HuH-7.5 (cell line): Measurements from ENCODE around the gene TEX11.
"Not testable (repeated sequence)": the region's sequence is repeated elsewhere in the genome, so short reads cannot be mapped to it uniquely, and the experiment has no call there.

ENCODE experiments used
- DNase-seq: peaks from one replicate; pipeline ENCODE4 v3.0.0; 2011; ENCODE audit warnings: low spot score

The TEX11 gene

GRCh38 chrX:70908541-70908940, at the start of gene TEX11:
TEX11 (minus strand) TSS chrX:70908711; CDS start chrX:70907789, 922 bp downstream.
- no peak for DNase-seq

GRCh38 chrX:70954871-70955270, 46.4 kb upstream of the TEX11 start:
- no peak for DNase-seq

DNA sequence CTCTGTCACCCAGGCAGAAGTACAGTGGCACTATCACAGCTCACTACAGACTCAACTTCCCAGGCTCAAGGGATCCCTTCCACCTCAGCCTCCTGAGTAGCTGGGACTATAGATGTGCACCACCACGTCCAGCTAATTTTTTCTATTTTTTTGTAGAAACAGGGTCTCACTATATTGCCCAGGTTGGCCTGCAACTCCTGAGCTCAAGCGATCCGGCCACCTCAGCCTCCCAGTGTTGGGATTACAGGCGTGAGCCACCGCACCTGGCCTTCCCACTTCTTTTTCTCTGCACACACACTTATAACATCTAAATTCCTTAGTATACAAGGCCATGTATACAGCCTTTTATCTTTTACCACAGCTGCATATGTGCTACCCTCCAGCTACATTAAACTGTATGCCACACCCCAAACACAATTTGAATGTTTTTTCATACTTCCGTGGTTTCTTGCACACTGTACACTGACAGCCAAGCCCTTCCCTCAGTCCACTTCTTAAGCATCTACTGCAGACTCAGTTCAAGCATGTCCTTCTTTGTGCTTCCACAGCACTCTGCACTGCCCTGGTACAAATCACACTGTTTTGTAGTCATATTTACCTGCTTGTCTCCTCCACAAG, 15.9 kb upstream of the TEX11 start:
- no peak for DNase-seq

DNA sequence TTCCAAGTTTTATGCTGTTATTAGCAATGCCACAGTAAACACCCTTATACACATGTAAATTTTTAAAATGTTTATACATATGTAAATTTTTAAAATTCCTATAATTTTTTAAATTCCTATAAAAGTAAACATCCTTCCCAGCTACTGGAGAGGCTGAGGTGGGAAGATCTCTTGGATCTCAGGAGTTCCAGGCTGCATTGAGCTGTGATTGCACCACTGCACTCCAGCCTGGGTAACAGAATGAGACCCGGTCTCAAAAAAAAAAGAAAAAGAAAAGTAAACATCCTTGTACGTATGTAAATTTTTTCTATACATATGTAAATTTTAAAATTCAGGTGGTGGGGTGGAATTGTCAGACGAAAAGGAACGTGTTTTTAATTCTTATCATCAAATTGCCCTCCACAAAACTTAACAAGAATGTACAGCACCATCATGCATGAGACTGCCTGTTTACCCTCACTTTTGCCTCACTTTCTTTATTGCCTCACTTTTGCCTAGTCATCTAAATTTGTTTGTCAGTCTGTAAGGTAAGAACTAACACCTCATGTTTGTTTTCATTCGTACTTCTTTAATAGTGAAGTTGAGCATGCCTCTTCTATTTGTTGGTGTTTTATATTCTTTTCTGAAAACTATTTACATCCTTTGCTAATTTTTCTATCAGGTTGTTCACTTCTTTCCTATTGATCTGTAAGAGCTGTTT, 14.4 kb upstream of the TEX11 start:
- no peak for DNase-seq

- no peak for DNase-seq
Measured at GRCh38 chrX:70921709-70922352, 13.3 kb upstream of the TEX11 start.

DNA sequence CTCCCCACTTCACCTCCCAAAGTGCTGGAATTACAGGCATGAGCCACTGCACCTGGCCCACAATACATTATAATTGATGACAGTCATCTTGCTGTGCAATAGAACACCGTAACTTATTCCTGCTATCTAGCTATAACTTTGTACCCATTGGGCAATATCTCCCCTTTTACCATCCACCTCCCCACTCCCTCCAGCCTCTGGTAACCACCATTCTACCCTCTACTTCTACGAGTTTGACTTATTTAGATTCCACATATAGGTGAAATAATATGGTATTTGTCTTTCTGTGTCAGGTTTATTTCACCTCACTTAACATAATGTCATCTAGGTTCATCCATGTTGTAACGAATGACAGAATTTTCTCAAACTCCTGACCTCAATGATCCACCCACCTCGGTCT, 8.2 kb upstream of the TEX11 start:
- no peak for DNase-seq

DNA sequence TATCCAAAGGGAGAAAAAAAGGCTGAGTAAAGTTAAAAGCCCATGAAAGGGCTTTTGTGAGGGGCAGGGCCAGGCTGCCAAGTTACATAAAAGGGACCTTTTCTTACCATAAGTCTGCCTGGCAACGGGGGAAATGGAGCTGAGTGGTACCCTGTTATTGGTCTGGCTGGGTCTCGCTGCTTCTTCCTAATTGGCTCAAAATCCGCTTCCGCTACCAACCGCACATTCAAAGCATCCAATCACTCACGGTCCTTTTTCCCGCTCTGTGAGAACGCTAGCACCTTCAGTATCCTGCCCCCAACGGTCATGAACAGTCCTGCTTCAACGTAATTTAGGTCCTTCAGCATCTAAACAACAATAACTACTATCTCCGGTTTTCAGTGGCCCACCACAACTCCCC, 611 bp downstream of the TEX11 start:
- no peak for DNase-seq

DNA sequence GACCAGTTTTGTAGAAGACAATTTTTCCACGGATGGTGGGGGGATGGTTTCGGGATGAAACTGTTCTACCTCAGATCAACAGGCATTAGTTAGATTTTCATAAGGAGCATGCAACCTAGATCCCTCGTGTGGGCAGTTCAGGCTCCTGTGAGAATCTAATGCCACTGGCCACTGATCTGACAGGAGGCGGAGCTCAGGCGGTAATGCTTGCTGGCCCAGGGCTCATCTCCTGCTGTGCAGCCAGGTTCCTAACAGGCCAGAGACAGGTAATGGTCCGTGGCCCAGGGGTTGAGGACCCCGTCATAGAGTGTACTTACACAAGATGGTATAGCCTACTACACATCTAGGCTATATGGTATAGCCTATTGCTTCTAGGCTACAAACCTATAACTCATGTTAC, 7.0 kb downstream of the TEX11 start:
- DNase-seq = no peak

GRCh38 chrX:70890441-70890840, 18.1 kb downstream of the TEX11 start:
- not testable (repeated sequence) for DNase-seq

GRCh38 chrX:70878902-70879301, 29.6 kb downstream of the TEX11 start:
- no peak for DNase-seq

DNA sequence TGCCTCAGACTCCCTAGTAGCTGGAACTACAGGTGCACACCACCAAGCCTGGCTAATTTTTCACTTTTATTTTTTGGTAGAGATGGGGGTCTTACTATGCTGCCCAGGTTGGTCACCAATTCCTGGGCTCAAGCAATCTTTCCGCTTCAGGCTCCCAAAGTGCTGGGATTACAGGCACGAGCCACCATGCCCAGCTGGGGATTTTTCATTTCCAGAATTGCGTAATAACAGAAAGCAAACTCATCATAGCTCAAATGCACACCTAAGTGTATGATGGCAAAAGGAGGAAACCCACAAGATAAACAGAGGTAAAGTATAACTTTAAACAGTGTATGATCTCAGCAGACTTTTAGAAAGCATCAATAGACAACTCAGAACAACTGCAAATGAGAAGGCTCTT, 56.2 kb downstream of the TEX11 start:
- no peak for DNase-seq

DNA sequence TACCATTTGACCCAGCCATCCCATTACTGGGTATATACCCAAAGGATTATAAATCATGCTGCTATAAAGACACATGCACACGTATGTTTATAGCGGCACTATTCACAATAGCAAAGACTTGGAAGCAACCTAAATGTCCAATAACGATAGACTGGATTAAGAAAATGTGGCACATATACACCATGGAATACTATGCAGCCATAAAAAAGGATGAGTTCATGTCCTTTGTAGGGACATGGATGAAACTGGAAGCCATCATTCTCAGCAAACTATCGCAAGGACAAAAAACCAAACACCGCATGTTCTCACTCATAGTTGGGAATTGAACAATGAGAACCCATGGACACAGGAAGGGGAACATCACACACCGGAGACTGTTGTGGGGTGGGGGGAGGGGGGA, 64.4 kb downstream of the TEX11 start:
- DNase-seq = not testable (repeated sequence)

DNA sequence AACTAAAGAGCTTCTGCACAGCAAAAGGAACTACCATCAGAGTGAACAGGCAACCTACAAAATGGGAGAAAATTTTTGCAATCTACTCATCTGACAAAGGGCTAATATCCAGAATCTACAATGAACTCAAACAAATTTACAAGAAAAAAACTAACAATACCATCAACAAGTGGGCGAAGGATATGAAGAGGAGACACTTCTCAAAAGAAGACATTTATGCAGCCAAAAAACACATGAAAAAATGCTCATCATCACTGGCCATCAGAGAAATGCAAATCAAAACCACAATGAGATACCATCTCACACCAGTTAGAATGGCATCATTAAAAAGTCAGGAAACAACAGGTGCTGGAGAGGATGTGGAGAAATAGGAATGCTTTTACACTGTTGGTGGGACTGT, 64.9 kb downstream of the TEX11 start:
- DNase-seq = not testable (repeated sequence)

DNA sequence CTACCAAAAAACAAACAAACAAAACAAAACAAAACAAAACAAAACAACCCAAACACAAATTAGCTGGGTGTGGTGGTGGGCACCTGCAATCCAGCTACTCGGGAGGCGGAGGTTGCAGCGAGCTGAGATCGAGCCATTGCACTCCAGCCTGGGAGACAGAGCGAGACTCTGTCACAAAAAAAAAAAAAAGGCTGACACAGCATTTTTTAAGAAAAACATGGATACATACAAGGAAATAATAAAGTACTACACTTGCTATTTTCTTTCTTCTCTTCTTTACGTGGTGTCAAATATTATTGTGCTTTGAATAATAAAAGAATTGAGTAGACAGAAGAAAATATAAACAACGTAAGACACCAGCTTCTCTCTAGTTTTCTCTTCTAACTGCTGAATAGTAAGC, 73.9 kb downstream of the TEX11 start:
- no peak for DNase-seq

- DNase-seq = no peak
Measured at GRCh38 chrX:70826715-70827114, 81.8 kb downstream of the TEX11 start.

DNA sequence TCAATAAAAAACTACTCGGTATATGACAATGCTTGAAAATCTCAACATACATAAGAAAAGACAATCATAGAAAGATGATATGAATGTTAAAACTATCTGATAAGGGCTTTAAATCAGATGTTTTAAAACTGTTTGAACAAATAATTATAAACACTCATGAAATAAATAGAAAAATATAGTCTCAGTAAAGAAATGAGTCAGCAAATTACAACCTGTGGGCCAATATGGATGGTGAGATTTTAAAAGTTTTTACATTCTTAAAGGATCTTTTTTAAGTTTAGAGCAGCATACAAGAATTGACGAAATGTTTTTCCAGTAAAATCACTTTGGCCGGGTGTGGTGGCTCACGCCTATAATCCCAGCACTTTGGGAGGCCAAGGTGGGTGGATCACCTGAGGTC, 83.1 kb downstream of the TEX11 start:
- DNase-seq = no peak

GRCh38 chrX:70808942-70809940, 99.3 kb downstream of the TEX11 start:
- DNase-seq = no peak

DNA sequence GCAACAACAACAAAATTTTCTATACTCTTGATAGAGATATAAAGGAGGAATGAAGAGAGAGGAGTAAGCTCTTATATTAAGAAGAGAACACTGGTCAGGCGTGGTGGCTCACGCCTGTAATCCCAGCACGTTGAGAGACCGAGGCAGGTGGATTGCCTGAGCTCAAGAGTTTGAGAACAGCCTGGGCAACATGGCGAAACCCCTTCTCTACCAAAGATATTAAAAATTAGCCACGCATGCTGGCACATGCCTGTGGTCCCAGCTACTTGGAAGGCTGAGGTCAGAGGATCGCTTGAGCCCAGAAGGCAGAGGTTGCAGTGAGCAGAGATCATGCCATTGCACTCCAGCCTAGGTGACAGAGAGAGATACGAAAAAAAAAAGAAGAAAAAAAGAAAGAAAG, 102.4 kb downstream of the TEX11 start:
- DNase-seq = no peak

DNA sequence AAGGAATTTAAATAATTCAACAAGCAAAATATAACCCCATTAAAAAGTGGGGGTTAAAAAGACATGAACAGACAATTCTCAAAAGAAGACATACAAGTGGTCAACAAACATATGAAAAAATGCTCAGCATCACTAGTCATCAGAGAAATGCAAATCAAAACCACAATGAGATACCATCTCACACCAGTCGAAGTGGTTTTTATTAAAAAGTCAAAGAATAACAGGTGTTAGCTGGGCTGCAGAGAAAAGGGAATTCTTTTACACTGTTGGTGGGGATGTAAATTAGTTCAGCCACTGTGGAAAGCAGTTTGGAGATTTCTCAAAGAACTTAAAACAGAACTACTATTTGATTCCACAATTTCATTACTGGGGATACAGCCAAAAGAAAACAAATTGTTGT, 111.8 kb downstream of the TEX11 start:
- not testable (repeated sequence) for DNase-seq

GRCh38 chrX:70774223-70774622, 134.3 kb downstream of the TEX11 start:
- no peak for DNase-seq

- no peak for DNase-seq
Measured at GRCh38 chrX:70769659-70770227, 138.8 kb downstream of the TEX11 start.

DNA sequence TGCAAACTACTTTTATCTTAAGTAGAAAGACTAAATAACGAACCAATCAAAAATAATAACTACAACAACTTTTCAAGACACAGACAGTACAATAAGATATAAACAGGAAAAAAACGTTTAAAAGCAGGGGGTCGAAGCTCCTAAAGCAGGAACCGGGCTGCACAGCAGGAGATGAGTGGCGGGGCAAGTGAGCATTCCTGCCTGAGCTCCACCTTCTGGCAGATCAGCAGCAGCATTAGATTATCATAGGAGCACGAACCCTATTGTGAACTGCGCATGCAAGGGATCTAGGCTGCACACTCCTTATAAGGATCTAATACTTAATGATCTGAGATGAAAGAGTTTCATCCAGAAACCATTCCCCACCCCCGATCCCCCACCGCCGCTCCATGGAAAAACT, 146.2 kb downstream of the TEX11 start:
- DNase-seq = no peak
